CD8-positive, alpha-beta memory T cell (primary cell): ENCODE data around the gene MRTFB. TPM values are rescaled to one million over a fixed set of nuclear protein-coding genes. Genes with fewer than 3 reads are reported as not detected.
A peak's percentile ranks its signal among the peaks of the same experiment; 100 is the strongest.

Experiments used
- CTCF ChIA-PET: fragments of 350-600 bp; sonication (Branson Sonifier 250); formaldehyde crosslinking; loops from one replicate; lab custom pipeline; 2021; ENCODE audit warnings: antibody characterized with exemption; lab: Charles Lee
- POLR2A ChIA-PET: fragments of 350-600 bp; sonication (Branson Sonifier 250); formaldehyde crosslinking; loops from one replicate; lab custom pipeline; 2021; ENCODE audit warnings: antibody characterized with exemption; lab: Charles Lee
- DNase-seq, 5 donors: peaks; one replicate each; pipeline versions ENCODE4 v3.0.0 to v3.0.0-alpha.2; 2020 to 2022; ENCODE audit warnings: mixed read lengths in 1 of 5
- H3K27ac ChIP-seq: one replicate; pipeline ENCODE4 v1.7.0; 2013; ENCODE audit warnings: low read depth, mild to moderate bottlenecking, low read length, moderate library complexity
- H3K27me3 ChIP-seq: 2 replicates; pipeline ENCODE4 v1.7.0; 2013; ENCODE audit warnings: low read length, mild to moderate bottlenecking; ENCODE audit not compliant: insufficient read depth, poor library complexity, severe bottlenecking
- H3K36me3 ChIP-seq: 2 replicates; pipeline ENCODE4 v1.7.0; 2013; ENCODE audit warnings: mild to moderate bottlenecking, low read length, moderate library complexity; ENCODE audit not compliant: insufficient read depth
- H3K4me1 ChIP-seq: 2 replicates; pipeline ENCODE4 v1.7.0; 2013; ENCODE audit warnings: mild to moderate bottlenecking, low read length, moderate library complexity; ENCODE audit not compliant: insufficient read depth
- H3K4me3 ChIP-seq: 2 replicates; pipeline ENCODE4 v1.7.0; 2013; ENCODE audit warnings: mild to moderate bottlenecking, low read length
- H3K9me3 ChIP-seq: 2 replicates; pipeline ENCODE4 v1.7.0; 2013; ENCODE audit warnings: mild to moderate bottlenecking, low read length
- H3K27ac Mint-ChIP-seq, 8 donors: one replicate each; pipeline ENCODE4 v1.8.0; 2020 to 2021; ENCODE audit warnings: mixed read lengths in 8 of 8, mild to moderate bottlenecking in 6 of 8, inconsistent platforms in 3 of 8, moderate library complexity in 3 of 8
- H3K27me3 Mint-ChIP-seq, 2 donors: one replicate each; pipeline ENCODE4 v1.8.0; 2020 to 2021; ENCODE audit warnings: mixed read lengths in 2 of 2, mild to moderate bottlenecking in 1 of 2, moderate library complexity in 1 of 2
- H3K36me3 Mint-ChIP-seq, 3 donors: one replicate each; pipeline ENCODE4 v1.8.0; 2020 to 2021; ENCODE audit warnings: mixed read lengths in 3 of 3, inconsistent platforms in 1 of 3, mild to moderate bottlenecking in 1 of 3
- H3K4me1 Mint-ChIP-seq, 3 donors: one replicate each; pipeline ENCODE4 v1.8.0; 2020 to 2021; ENCODE audit warnings: mixed read lengths in 3 of 3, inconsistent platforms in 1 of 3, mild to moderate bottlenecking in 1 of 3
- H3K4me3 Mint-ChIP-seq, 7 donors: one replicate each; pipeline ENCODE4 v1.8.0; 2020 to 2021; ENCODE audit warnings: mixed read lengths in 7 of 7, mild to moderate bottlenecking in 6 of 7, moderate library complexity in 4 of 7, inconsistent platforms in 2 of 7
- H3K9me3 Mint-ChIP-seq, 5 donors: one replicate each; pipeline ENCODE4 v1.8.0; 2020 to 2022; ENCODE audit warnings: mixed read lengths in 5 of 5, mild to moderate bottlenecking in 3 of 5, moderate library complexity in 2 of 5, inconsistent platforms in 1 of 5
- polyA plus RNA-seq: library from polyadenylated mRNA; unstranded; fragments of 300-500 nt; fragmentation: Illumina TruSeq; gene quantifications from one replicate; pipeline ENCODE4 v1.2.3, GENCODE V29; 2021
- total RNA-seq, 2 experiments: library from RNA; stranded (reverse); gene quantifications; one replicate each; pipeline ENCODE4 v1.2.3, GENCODE V29; 2021

MRTFB gene
- total and polyA plus RNA-seq, 3 experiments from 2014 or later, result 6.5 to 12.2 (median 12.0) TPM

DNA sequence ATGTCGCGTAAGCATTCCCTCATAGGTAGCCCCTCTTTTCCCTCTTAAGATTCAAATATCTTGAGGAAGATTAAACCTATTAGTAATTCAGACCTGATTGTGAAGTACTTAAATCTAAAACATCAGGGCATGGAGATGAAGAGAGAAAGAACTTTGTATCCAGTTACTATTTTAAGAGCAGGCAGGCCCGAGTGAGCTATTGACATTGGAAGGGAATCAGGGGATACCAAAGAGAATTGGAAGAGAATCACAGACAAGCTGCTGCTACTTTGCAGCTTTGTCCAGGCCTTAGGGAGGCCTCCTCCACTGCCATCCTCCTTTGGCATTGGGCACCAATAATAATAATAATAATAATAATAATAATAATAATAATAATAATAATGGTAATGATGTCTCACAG, 170.5 kb downstream of the MRTFB start:
- H3K27me3 ChIP-seq, result no peaks in the 10 kb centered on the region
- no peaks in the 10 kb centered on the region for H3K4me1 ChIP-seq
- Mint-ChIP-seq H3K4me1 (no peaks in the 10 kb centered on the region), H3K9me3 (no peaks in the 10 kb centered on the region), H3K36me3 (peaks cover 2 to 39% (median 9%) of the 10 kb centered on the region in 3 donors), H3K27me3 (peaks cover 0 to 1% of the 10 kb centered on the region in 2 donors), H3K27ac (peak overlapping the region in 1 of 8 donors; percentile 40), H3K4me3 (no peak overlapping the region)
- no peak overlapping the region for H3K4me3 ChIP-seq
- DNase-seq, result no peak
- no peaks in the 10 kb centered on the region for H3K9me3 ChIP-seq
- CTCF ChIA-PET, result no interaction called here
- H3K36me3 ChIP-seq, result no peaks in the 10 kb centered on the region
- POLR2A ChIA-PET, result no interaction called here
- no peak overlapping the region for H3K27ac ChIP-seq

DNA sequence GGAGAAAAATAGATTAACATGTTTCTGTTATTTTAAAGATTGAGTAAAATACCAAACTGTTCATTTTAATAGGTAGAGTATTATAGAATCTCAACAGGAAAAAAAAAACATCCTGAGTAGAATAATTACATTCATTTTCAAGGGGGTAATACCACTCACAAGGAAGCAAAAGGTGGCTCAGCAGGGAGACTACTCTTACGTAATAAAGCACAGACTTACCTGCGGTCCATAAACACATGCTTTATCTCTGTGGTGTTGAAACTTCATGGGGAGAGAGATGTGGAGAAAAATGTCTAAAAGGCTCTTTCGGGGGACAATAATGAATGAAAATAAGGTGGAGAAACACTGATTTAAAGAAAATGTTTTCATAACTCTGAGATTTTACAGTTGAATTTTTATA, 171.7 kb downstream of the MRTFB start:
- peaks cover 4 to 47% (median 10%) of the 10 kb centered on the region in 3 donors for H3K36me3 Mint-ChIP-seq
- ChIA-PET POLR2A (no interaction called here), CTCF (no interaction called here)
- Histone ChIP-seq H3K36me3 (no peaks in the 10 kb centered on the region), H3K4me1 (no peaks in the 10 kb centered on the region), H3K9me3 (no peaks in the 10 kb centered on the region), H3K4me3 (no peak overlapping the region), H3K27me3 (no peaks in the 10 kb centered on the region), H3K27ac (no peak overlapping the region)
- peak overlapping the region in 1 of 8 donors; percentile 52 for H3K27ac Mint-ChIP-seq
- H3K27me3 Mint-ChIP-seq, result peaks cover 0 to 1% of the 10 kb centered on the region in 2 donors
- no peaks in the 10 kb centered on the region for H3K4me1 Mint-ChIP-seq
- no peak overlapping the region for H3K4me3 Mint-ChIP-seq
- no peak for DNase-seq
- no peaks in the 10 kb centered on the region for H3K9me3 Mint-ChIP-seq

DNA sequence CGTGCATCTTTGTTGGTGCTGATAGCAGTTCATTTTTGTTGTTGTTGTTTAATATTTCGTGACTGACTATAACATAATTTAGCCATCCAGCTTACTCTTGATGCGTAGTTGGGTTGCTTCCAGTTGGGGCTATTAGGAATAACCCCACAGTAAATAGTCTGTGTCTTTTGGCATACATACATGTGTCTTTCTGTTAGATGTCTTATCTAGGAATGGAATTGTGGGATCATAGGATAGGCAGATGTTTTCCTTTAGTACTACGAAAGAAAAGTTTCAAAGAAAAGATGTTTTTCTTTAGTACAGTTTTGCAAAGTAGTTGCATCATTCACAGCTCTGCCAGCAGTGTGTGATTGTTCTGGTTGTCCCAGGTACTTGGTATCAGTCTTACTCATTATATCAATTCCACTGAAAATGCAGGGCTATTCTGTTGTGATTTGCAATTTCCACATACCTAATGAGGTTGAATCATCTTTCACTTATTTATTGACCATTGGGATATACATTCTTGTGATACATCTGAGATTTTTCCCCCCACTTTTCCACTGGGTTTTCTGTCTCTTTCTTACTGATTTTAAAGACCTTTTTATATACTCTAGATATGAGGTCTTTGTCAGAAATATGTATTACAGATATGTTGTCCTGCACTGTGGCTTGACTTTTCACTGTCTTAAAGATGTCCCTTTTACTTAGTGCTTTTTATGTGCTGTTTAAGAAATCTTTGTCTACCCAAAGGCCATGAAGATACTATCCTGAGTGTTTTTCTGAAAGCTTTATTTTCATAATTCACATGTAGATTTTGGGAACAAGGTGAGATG, 173.3 kb downstream of the MRTFB start:
- peaks cover 4 to 58% (median 13%) of the 10 kb centered on the region in 3 donors for H3K36me3 Mint-ChIP-seq
- H3K27ac ChIP-seq, result no peak overlapping the region
- CTCF ChIA-PET, result no interaction called here

DNA sequence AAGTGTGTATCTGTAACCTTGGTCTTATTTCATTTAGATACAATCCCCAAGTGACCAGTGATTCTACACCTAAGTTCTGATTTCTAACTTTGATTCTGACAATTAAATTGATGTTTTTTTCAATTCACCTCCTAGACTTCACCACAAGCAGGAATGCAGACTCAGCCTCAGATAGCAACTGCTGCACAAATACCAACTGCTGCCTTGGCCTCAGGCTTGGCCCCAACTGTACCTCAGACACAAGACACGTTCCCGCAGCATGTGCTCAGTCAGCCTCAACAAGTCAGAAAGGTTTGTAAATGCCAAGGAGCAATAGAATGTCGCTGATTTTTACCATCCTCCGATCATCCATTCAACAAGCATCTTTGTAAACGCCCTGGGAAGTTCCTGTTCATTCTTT, 177.7 kb downstream of the MRTFB start:
- no peaks in the 10 kb centered on the region for H3K4me1 Mint-ChIP-seq
- H3K36me3 Mint-ChIP-seq, result peaks cover 11 to 73% (median 14%) of the 10 kb centered on the region in 3 donors
- CTCF ChIA-PET, result interaction anchor here (1.4 to 1.6 kb wide), 2 partner anchors 37 to 281 kb away, joined by 4 to 7 read pairs; no protein-coding TSS in a partner anchor
- no peak overlapping the region for H3K4me3 ChIP-seq
- H3K27ac ChIP-seq, result no peak overlapping the region
- H3K36me3 ChIP-seq, result peaks cover 29% of the 10 kb centered on the region
- no peaks in the 10 kb centered on the region for H3K4me1 ChIP-seq
- H3K27ac Mint-ChIP-seq, result peak overlapping the region in 1 of 8 donors; percentile 43
- H3K27me3 ChIP-seq, result no peaks in the 10 kb centered on the region
- DNase-seq, result no peak
- POLR2A ChIA-PET, result no interaction called here
- H3K9me3 Mint-ChIP-seq, result no peaks in the 10 kb centered on the region
- no peak overlapping the region for H3K4me3 Mint-ChIP-seq
- H3K27me3 Mint-ChIP-seq, result peaks cover 0 to 1% of the 10 kb centered on the region in 2 donors
- no peaks in the 10 kb centered on the region for H3K9me3 ChIP-seq

More for the DNA sequence above, 173.3 kb downstream of the MRTFB start:
- peaks cover 0 to 1% of the 10 kb centered on the region in 2 donors for H3K27me3 Mint-ChIP-seq
- Histone ChIP-seq H3K4me1 (no peaks in the 10 kb centered on the region), H3K9me3 (no peaks in the 10 kb centered on the region), H3K4me3 (no peak overlapping the region), H3K27me3 (no peaks in the 10 kb centered on the region), H3K36me3 (peaks cover 10% of the 10 kb centered on the region)
- H3K4me1 Mint-ChIP-seq, result no peaks in the 10 kb centered on the region
- no peak for DNase-seq
- H3K9me3 Mint-ChIP-seq, result no peaks in the 10 kb centered on the region
- POLR2A ChIA-PET, result no interaction called here
- H3K27ac Mint-ChIP-seq, result peak overlapping the region in 2 of 8 donors; percentile 8 to 29
- no peak overlapping the region for H3K4me3 Mint-ChIP-seq

DNA sequence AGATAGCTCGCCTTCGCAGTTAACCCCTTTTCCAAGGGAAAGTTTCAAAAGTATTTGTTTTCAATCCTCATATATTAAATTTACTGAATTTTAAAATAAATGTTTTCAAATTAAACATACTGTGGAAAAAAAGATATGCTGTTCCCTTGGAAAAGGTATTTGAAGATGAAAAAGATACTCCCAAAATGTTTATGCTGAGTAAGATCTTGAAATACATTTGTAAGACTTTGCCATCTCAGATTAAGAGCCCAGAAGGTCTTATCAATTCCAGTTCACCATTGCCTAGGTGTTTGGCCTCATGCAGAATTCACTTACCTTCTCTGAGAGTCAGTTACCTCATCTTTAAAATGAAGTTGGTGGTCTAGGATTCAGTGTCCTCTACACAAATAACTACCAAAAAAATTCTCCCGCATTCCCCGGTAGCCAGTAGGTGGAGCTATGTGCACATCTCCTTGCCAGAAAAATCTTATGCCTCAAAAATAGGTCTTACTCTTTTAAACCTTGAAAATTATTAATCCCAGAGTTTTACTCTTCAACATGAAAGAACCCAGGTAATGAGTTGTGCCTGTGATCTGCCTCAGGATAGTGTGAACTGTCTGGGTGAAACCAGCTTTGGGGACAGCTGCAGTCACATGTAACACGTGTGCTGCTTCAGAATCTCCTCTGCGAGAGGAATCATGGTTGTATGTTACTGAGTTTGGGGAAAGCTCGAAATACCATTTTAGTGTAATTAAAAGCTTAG, 178.3 kb downstream of the MRTFB start:
- H3K4me3 Mint-ChIP-seq, result no peak overlapping the region
- no peaks in the 10 kb centered on the region for H3K9me3 Mint-ChIP-seq
- DNase-seq, result peak; percentile 9 to 59 (median 13)
- Histone ChIP-seq H3K4me1 (no peaks in the 10 kb centered on the region), H3K27me3 (no peaks in the 10 kb centered on the region), H3K9me3 (no peaks in the 10 kb centered on the region), H3K27ac (no peak overlapping the region), H3K36me3 (peaks cover 29% of the 10 kb centered on the region), H3K4me3 (no peak overlapping the region)
- no peaks in the 10 kb centered on the region for H3K27me3 Mint-ChIP-seq
- H3K27ac Mint-ChIP-seq, result no peak overlapping the region
- no peaks in the 10 kb centered on the region for H3K4me1 Mint-ChIP-seq
- POLR2A ChIA-PET, result no interaction called here
- H3K36me3 Mint-ChIP-seq, result peaks cover 11 to 76% (median 14%) of the 10 kb centered on the region in 3 donors
- CTCF ChIA-PET, result interaction anchor here (0.8 to 1.6 kb wide), 5 partner anchors 13 to 337 kb away, joined by 3 to 7 read pairs (median 3); no protein-coding TSS in a partner anchor

DNA sequence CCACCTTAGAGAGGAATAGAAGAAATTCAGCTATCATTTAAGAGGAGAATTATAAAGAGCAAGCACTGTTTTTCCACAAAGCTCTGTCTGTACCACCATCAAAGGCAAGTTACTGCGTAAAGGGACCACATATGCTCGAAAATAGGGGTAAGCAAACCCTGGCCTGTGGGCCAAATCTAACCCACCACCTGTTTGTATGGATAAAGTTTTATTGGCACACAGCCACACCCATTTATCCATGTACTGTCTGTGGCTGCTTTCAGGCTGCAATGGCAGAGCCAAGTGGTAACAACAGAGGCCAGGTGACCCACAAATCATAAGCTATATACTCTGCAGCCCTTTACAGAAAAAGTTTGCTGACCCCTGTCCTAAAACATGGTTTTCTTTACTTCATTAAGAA, 180.3 kb downstream of the MRTFB start:
- Histone ChIP-seq H3K4me1 (no peaks in the 10 kb centered on the region), H3K9me3 (no peaks in the 10 kb centered on the region), H3K36me3 (peaks cover 29% of the 10 kb centered on the region), H3K27me3 (no peaks in the 10 kb centered on the region), H3K4me3 (no peak overlapping the region), H3K27ac (no peak overlapping the region)
- Mint-ChIP-seq H3K4me1 (no peaks in the 10 kb centered on the region), H3K4me3 (no peak overlapping the region), H3K36me3 (peaks cover 11 to 70% (median 20%) of the 10 kb centered on the region in 3 donors), H3K9me3 (no peaks in the 10 kb centered on the region), H3K27ac (no peak overlapping the region), H3K27me3 (no peaks in the 10 kb centered on the region)
- ChIA-PET CTCF (interaction anchor here (1.4 kb wide), 1 partner anchor 11 kb away, joined by 3 read pairs; no protein-coding TSS in a partner anchor), POLR2A (no interaction called here)
- no peak for DNase-seq

DNA sequence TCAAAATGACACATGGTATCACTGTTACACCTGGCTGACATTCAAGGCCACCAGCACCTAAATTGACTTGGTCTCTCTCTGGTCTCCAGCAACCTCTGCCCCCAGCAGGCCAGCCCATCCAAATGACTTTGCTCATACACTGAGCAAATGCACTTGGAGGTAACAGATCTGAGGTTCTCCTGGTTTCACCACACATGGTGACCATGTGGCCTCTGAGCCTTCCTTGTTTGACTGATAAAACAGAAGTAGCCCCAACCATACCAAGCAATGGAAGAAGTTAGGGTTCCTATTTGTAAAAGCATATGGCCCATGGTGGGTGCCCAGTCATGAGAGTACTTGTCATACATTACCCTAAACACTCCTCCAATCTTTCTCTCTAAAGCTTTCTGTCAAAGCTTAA, 181.7 kb downstream of the MRTFB start:
- DNase-seq, result no peak
- Histone ChIP-seq H3K27me3 (no peaks in the 10 kb centered on the region), H3K36me3 (peaks cover 29% of the 10 kb centered on the region), H3K27ac (no peak overlapping the region), H3K9me3 (no peaks in the 10 kb centered on the region), H3K4me1 (no peaks in the 10 kb centered on the region), H3K4me3 (no peak overlapping the region)
- Mint-ChIP-seq H3K27ac (no peak overlapping the region), H3K36me3 (peaks cover 8 to 69% (median 20%) of the 10 kb centered on the region in 3 donors), H3K27me3 (no peaks in the 10 kb centered on the region), H3K4me1 (no peaks in the 10 kb centered on the region), H3K4me3 (no peak overlapping the region), H3K9me3 (no peaks in the 10 kb centered on the region)
- POLR2A ChIA-PET, result no interaction called here
- CTCF ChIA-PET, result interaction anchor here (1.2 kb wide), 1 partner anchor 33 kb away, joined by 3 read pairs; no protein-coding TSS in a partner anchor

DNA sequence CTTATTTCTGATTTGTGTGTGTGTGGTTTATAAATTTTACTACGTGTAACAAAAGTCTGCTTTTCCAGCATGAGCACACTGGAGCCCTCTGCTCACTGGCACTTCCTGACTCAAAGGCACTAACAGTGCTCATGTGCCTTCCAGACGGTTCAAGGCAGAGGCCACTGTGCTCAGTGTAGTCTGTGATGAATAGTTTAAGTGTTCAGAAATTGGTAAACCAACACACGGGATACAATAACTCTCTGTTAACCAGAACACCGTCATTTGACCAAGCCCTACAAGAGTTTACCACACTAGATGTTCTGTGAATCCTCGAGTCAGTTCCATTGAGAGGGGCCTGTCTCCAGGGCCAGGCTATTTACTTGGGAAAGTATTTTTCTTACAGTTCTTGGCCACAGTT, 191.9 kb downstream of the MRTFB start:
- Mint-ChIP-seq H3K4me3 (no peak overlapping the region), H3K27ac (peak overlapping the region in 1 of 8 donors; percentile 11), H3K27me3 (no peaks in the 10 kb centered on the region), H3K36me3 (peaks cover 33 to 78% (median 46%) of the 10 kb centered on the region in 3 donors), H3K9me3 (no peaks in the 10 kb centered on the region), H3K4me1 (no peaks in the 10 kb centered on the region)
- DNase-seq, result no peak
- Histone ChIP-seq H3K4me1 (no peaks in the 10 kb centered on the region), H3K27me3 (no peaks in the 10 kb centered on the region), H3K4me3 (no peak overlapping the region), H3K36me3 (peaks cover 11% of the 10 kb centered on the region), H3K9me3 (no peaks in the 10 kb centered on the region), H3K27ac (no peak overlapping the region)
- CTCF ChIA-PET, result interaction anchor here (1.4 kb wide), 1 partner anchor 12 kb away, joined by 3 read pairs; no protein-coding TSS in a partner anchor
- POLR2A ChIA-PET, result no interaction called here
